K562 (cell line): ENCODE data around the gene MCM3. TPM values are rescaled to one million over a fixed set of nuclear protein-coding genes. Genes with fewer than 3 reads are reported as not detected.

Experiments used
- ATAC-seq: fragments of 200-7000 bp; cut with Tn5 transposase; 3 replicates; pipeline ENCODE4 v1.9.1; 2020; ENCODE audit warnings: moderate library complexity
- BruUV-seq: library from RNA; stranded (reverse); fragments of 400-500 nt; replicated peaks from 2 replicates; lab custom pipeline; 2021; lab: Mats Ljungman, UMichigan
- CTCF ChIA-PET: fragments of 300-600 bp; formaldehyde crosslinking; extraction: SDS; loops from one replicate; lab custom pipeline; 2021; ENCODE audit warnings: low intra/inter-chr PET ratio; lab: Yijun Ruan, JAX
- POLR2A ChIA-PET: fragments of 300-600, 350-650 bp; sonication (Branson Sonifier 250); formaldehyde crosslinking; extraction: SDS; loops from one replicate; lab custom pipeline; 2021; ENCODE audit warnings: antibody characterized with exemption, inconsistent platforms; lab: Yijun Ruan, JAX
- DNase-seq, 4 experiments: peaks; one replicate each; pipeline versions ENCODE4 v3.0.0 to v3.0.0-alpha.2; 2011 to 2018; ENCODE audit warnings: low spot score in 3 of 4, mixed read lengths in 3 of 4; ENCODE audit errors: extremely low read depth in 1 of 4
- FAIRE-seq: peaks from 2 replicates; lab custom pipeline; 2011; peaks lifted over from hg19 to GRCh38; lab: Jason Lieb, UNC
- H2AFZ ChIP-seq: 2 replicates; pipeline ENCODE4 v1.6.0; 2011; ENCODE audit warnings: low read depth, low read length, control low read depth, inconsistent platforms
- H3K27ac ChIP-seq: fragments of 200-600 bp; 3 replicates; pipeline ENCODE4 v1.8.0; 2011; ENCODE audit warnings: low read depth, mild to moderate bottlenecking, control low read depth, inconsistent platforms, low read length, moderate library complexity, mixed read lengths; ENCODE audit errors: extremely low read depth
- H3K27me3 ChIP-seq, 2 experiments: fragments of 300-600 bp in 1 of 2; 2 replicates in 1 of 2; 3 replicates in 1 of 2; pipeline versions ENCODE4 v1.6.0 to v1.8.0; 2011; ENCODE audit warnings: inconsistent platforms in 2 of 2, low read length in 2 of 2, mild to moderate bottlenecking in 1 of 2, mixed read lengths in 1 of 2, moderate library complexity in 1 of 2; ENCODE audit not compliant: control insufficient read depth in 2 of 2, insufficient read depth in 2 of 2
- H3K36me3 ChIP-seq: fragments of 300-600 bp; 3 replicates; pipeline ENCODE4 v1.8.0; 2011; ENCODE audit warnings: mild to moderate bottlenecking, low read length, inconsistent platforms; ENCODE audit not compliant: control insufficient read depth, insufficient read depth
- H3K4me1 ChIP-seq, 2 experiments: fragments of 200-600 bp in 1 of 2; replicated peaks in 1 of 2; 2 replicates in 1 of 2; 3 replicates in 1 of 2; pipeline versions ENCODE4 v1.5.1 to v1.8.0; 2011; ENCODE audit warnings: inconsistent platforms in 2 of 2, low read length in 2 of 2, mild to moderate bottlenecking in 1 of 2, mixed read lengths in 1 of 2, moderate library complexity in 1 of 2; ENCODE audit not compliant: control insufficient read depth in 2 of 2, insufficient read depth in 2 of 2
- H3K4me2 ChIP-seq: 2 replicates; pipeline ENCODE4 v1.6.1; 2011; ENCODE audit warnings: low read length, control low read depth, inconsistent platforms, mixed read lengths; ENCODE audit not compliant: insufficient read depth
- H3K4me3 ChIP-seq: fragments of 200-600 bp; sonication (generic), shearing (Covaris generic); 2 replicates; pipeline ENCODE4 v1.5.1; 2016; ENCODE audit warnings: control low read depth, inconsistent platforms
- H3K79me2 ChIP-seq: fragments of 200-600 bp; 3 replicates; pipeline ENCODE4 v1.8.0; 2011; ENCODE audit warnings: low read length, inconsistent platforms; ENCODE audit not compliant: control insufficient read depth, insufficient read depth
- H3K9ac ChIP-seq, 2 experiments: 2 replicates each; pipeline versions ENCODE4 v1.6.0 to v1.6.1; 2011; ENCODE audit warnings: low read depth in 2 of 2, low read length in 2 of 2, control low read depth in 1 of 2, inconsistent platforms in 1 of 2, mild to moderate bottlenecking in 1 of 2, mixed read lengths in 1 of 2; ENCODE audit not compliant: insufficient read depth in 1 of 2
- H3K9me1 ChIP-seq: one replicate; pipeline ENCODE4 v1.6.0; 2011; ENCODE audit warnings: inconsistent platforms, mild to moderate bottlenecking, low read length, moderate library complexity; ENCODE audit not compliant: control insufficient read depth, insufficient read depth
- H3K9me3 ChIP-seq: replicated peaks from 2 replicates; pipeline ENCODE4 v1.5.1; 2011; ENCODE audit warnings: low read depth, low read length, inconsistent platforms; ENCODE audit not compliant: control insufficient read depth, insufficient read depth
- H4K20me1 ChIP-seq: replicated peaks from 2 replicates; pipeline ENCODE4 v1.6.1; 2011; ENCODE audit warnings: low read length, inconsistent platforms, mixed read lengths; ENCODE audit not compliant: control insufficient read depth, insufficient read depth
- JUND ChIP-seq, 2 experiments: IDR thresholded peaks; 2 replicates in 1 of 2; 3 replicates in 1 of 2; pipeline ENCODE4 v1.6.1; 2011; ENCODE audit warnings: borderline replicate concordance in 2 of 2, low read depth in 2 of 2, low read length in 2 of 2, improper control_type of control experiment in 1 of 2, missing biosample characterization in 1 of 2, missing genetic modification characterization in 1 of 2, missing genetic modification reagents in 1 of 2
- KAT2B ChIP-seq: IDR thresholded peaks from one replicate; pipeline ENCODE4 v1.6.1; 2012; ENCODE audit warnings: low read depth, mild to moderate bottlenecking, control low read depth, inconsistent platforms, low read length, moderate library complexity
- KAT8 ChIP-seq: fragments of 450-650 bp; IDR thresholded peaks from 2 replicates; pipeline ENCODE4 v1.6.1; 2016; ENCODE audit warnings: low read depth, mild to moderate bottlenecking
- MYNN ChIP-seq, 2 experiments: sonication (generic); formaldehyde crosslinking in 1 of 2; IDR thresholded peaks; 2 replicates each; pipeline versions ENCODE4 v1.5.0 to v1.6.1; 2016 to 2020; ENCODE audit warnings: antibody characterized with exemption in 1 of 2, missing genetic modification reagents in 1 of 2
- ZBTB7A ChIP-seq: IDR thresholded peaks from 2 replicates; pipeline ENCODE4 v1.6.1; 2011; ENCODE audit warnings: low read depth, mild to moderate bottlenecking, low read length, moderate library complexity, borderline replicate concordance; ENCODE audit not compliant: control insufficient read depth
- ZNF134 ChIP-seq: fragments of 250-450 bp; sonication (Bioruptor Pico); conservative IDR thresholded peaks from 2 replicates; pipeline ENCODE4 v1.4.0; 2020
- WGBS: fragments of 100-300 bp; shearing (Covaris generic); methylation state at CpG from one replicate; pipeline ENCODE4 v1.1.6; 2016; ENCODE audit warnings: low coverage, mixed read lengths; ENCODE audit not compliant: insufficient coverage; ENCODE audit errors: missing lambda C conversion rate; 5-methylcytosine and 5-hydroxymethylcytosine counted together
- in situ Hi-C: fragments of 300-500 bp; cut with MboI; formaldehyde crosslinking; loops from 4 replicates; pipeline ENCODE4 v1.15.0; 2018; ENCODE audit warnings: inconsistent platforms, mixed read lengths
- intact Hi-C: fragments of 100-400 bp; cut with micrococcal nuclease; formaldehyde crosslinking; loops from 2 replicates; pipeline ENCODE4 v1.14.2; 2022
- polyA plus RNA-seq, 8 experiments: library from polyadenylated mRNA; depleted of rRNA in 4 of 8; stranded (reverse) in 5 of 8; unstranded in 3 of 8; fragments of >200 nt; fragmentation: Nextera tagmentation in 2 of 8; fragmentation: Illumina TruSeq in 1 of 8; extraction: Ambion mirVana in 2 of 8; extraction: Trizol in 1 of 8; gene quantifications; 2 replicates each; pipeline versions ENCODE4 v1.2.1 to v1.2.3, GENCODE V29; 2011 to 2014; ENCODE audit warnings: inconsistent platforms in 1 of 8, missing spikeins in 1 of 8
- total RNA-seq, 7 experiments: library from RNA; depleted of rRNA in 6 of 7; stranded (reverse); fragments of >200 nt in 6 of 7; fragmentation: Illumina TruSeq in 2 of 7; extraction: Trizol in 2 of 7; gene quantifications; 2 replicates each; pipeline versions ENCODE4 v1.2.1 to v1.2.3, GENCODE V29; 2011 to 2021; ENCODE audit warnings: low replicate concordance in 1 of 7
- TF ChIP-seq, protein P1 (sequence below): sonication (generic); formaldehyde crosslinking; IDR thresholded peaks from 2 replicates; pipeline ENCODE4 v1.8.1; 2023; ENCODE audit warnings: mild to moderate bottlenecking, missing genetic modification reagents
- TF ChIP-seq, protein P2 (sequence below): fragments of 150-350 bp; conservative IDR thresholded peaks from 2 replicates; pipeline ENCODE4 v1.6.1; 2014; ENCODE audit warnings: low read length

The MCM3 gene
- total and polyA plus RNA-seq, 9 of the 15 experiments (the other 6 are each of a cell fraction or from before 2014, with no cell fraction given), result 76.1 to 270 (median 250) TPM

DNA sequence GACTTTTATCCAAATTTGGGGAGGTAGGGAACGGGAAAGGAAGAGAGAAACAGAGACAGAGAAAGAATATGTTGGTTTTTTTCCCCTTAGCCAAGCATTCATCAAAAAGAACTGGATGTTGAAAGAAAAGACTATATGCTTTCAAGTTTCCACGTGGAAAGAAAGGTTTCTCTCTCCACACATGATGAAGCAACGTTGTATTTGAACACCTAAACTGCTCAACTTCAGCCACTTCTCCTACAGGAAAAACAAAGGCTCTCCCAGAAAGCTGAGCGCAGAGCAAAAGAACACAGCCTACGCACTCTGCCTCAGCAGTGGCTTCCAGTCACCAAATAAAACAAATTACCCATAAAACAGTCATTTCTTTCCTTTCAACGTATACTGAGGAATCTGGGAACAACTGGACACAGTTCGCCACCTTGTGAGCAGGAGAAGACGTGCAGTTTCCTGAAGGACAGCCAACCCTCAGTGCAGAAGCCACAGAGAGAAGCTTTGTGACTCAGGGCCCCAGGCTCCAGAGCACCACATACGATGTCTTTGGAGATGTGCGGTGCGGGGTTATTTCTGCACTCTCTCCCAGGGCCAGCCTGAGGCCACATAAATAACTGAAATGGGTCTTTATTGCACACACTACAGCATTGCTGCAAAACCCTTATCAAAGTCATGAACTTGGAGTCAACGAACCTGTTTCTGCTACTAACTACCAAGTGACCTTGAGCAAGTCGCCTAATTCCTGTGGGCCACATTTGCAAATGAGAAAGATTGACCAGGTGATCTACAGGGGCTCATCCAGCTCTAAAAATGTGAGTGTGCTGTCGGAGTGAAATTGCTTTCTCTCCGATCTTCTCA lies 50.3 kb downstream of the MCM3 start:
- in situ Hi-C loops (no loop called here), intact Hi-C loops (loop anchor here (1.0 to 10.0 kb wide), 2 partner anchors 71 to 149 kb away; partner anchors contain the start of gene PKHD1)
- DNase-seq, result peak; percentile 18 to 65 (median 34)
- Histone ChIP-seq H2AFZ (peak overlapping the region; percentile 65), H3K27ac (no peak overlapping the region), H4K20me1 (no peaks in the 10 kb centered on the region), H3K4me2 (no peak overlapping the region; the same call in 1 of the 2 replicates), H3K9me1 (no peaks in the 10 kb centered on the region), H3K4me1 (no peaks in the 10 kb centered on the region), H3K79me2 (no peaks in the 10 kb centered on the region), H3K9ac (no peak overlapping the region), H3K4me3 (no peak overlapping the region), H3K9me3 (no peaks in the 10 kb centered on the region), H3K36me3 (no peaks in the 10 kb centered on the region), H3K27me3 (peaks cover 23 to 30% of the 10 kb centered on the region in 2 experiments; a peak in 4 of 5 replicates)
- POLR2A ChIA-PET, result interaction anchor here (0.6 to 1.1 kb wide), 3 partner anchors 9 to 15 kb away, joined by 3 read pairs; no protein-coding TSS in a partner anchor
- FAIRE-seq, result peak; percentile 81
- peak; percentile 97 for ATAC-seq
- WGBS, result 5% methylated on average over 15 of the region's 15 CpGs
- BruUV-seq, result no TSS peak
- CTCF ChIA-PET, result interaction anchor here (1.4 kb wide), 1 partner anchor 71 kb away, joined by 6 read pairs; no protein-coding TSS in a partner anchor
- TF ChIP-seq, protein P1, sequence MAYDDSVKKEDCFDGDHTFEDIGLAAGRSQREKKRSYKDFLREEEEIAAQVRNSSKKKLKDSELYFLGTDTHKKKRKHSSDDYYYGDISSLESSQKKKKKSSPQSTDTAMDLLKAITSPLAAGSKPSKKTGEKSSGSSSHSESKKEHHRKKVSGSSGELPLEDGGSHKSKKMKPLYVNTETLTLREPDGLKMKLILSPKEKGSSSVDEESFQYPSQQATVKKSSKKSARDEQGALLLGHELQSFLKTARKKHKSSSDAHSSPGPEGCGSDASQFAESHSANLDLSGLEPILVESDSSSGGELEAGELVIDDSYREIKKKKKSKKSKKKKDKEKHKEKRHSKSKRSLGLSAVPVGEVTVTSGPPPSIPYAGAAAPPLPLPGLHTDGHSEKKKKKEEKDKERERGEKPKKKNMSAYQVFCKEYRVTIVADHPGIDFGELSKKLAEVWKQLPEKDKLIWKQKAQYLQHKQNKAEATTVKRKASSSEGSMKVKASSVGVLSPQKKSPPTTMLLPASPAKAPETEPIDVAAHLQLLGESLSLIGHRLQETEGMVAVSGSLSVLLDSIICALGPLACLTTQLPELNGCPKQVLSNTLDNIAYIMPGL (CRISPR knock-in tag), result no peak
- TF ChIP-seq, protein P2, sequence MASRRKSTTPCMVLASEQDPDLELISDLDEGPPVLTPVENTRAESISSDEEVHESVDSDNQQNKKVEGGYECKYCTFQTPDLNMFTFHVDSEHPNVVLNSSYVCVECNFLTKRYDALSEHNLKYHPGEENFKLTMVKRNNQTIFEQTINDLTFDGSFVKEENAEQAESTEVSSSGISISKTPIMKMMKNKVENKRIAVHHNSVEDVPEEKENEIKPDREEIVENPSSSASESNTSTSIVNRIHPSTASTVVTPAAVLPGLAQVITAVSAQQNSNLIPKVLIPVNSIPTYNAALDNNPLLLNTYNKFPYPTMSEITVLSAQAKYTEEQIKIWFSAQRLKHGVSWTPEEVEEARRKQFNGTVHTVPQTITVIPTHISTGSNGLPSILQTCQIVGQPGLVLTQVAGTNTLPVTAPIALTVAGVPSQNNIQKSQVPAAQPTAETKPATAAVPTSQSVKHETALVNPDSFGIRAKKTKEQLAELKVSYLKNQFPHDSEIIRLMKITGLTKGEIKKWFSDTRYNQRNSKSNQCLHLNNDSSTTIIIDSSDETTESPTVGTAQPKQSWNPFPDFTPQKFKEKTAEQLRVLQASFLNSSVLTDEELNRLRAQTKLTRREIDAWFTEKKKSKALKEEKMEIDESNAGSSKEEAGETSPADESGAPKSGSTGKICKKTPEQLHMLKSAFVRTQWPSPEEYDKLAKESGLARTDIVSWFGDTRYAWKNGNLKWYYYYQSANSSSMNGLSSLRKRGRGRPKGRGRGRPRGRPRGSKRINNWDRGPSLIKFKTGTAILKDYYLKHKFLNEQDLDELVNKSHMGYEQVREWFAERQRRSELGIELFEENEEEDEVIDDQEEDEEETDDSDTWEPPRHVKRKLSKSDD, result no peak
- TF ChIP-seq KAT8 (no peak), MYNN (IDR thresholded peaks at IDR 0.05) (no peak), MYNN (CRISPR knock-in tag; IDR thresholded peaks at IDR 0.05) (no peak), KAT2B (no peak), JUND (IDR thresholded peaks at IDR 0.05; ENCODE audit: borderline replicate concordance, low read depth, low read length) (no peak), JUND (tag; IDR thresholded peaks at IDR 0.05; ENCODE audit: borderline replicate concordance, low read depth, low read length) (no peak; the same call in 2 of the 3 replicates), ZNF134 (CRISPR knock-in tag) (no peak), ZBTB7A (no peak)
